GM12872 (cell line): ENCODE data around the gene ATP8B2.

Experiments used
- CTCF ChIP-seq: IDR thresholded peaks from 3 replicates; pipeline ENCODE4 v1.5.1; 2011; ENCODE audit warnings: low read depth, mild to moderate bottlenecking, low read length, moderate library complexity; ENCODE audit not compliant: insufficient read depth

ATP8B2 gene

GRCh38 chr1:154324241-154324640, 1.1 kb upstream of the ATP8B2 start:
- TF ChIP-seq CTCF: no peak

- TF ChIP-seq CTCF: no peak; the same call in 2 of the 3 replicates
These were observed 539 bp downstream of the ATP8B2 start for GRCh38 chr1:154325583-154326545.

GRCh38 chr1:154326546-154327465, 1.5 kb downstream of the ATP8B2 start:
- TF ChIP-seq CTCF: no peak

GRCh38 chr1:154327466-154328317, 2.4 kb downstream of the ATP8B2 start:
- no peak for TF ChIP-seq CTCF

- TF ChIP-seq CTCF: no peak
These were observed 3.2 kb downstream of the ATP8B2 start for GRCh38 chr1:154328318-154329151.

- TF ChIP-seq CTCF: 0 out of 3 replicates have a peak, but pooled peaks have one; percentile 8
These were observed 3.8 kb downstream of the ATP8B2 start for GRCh38 chr1:154329152-154329521.
